GM18511 (cell line): Measurements from ENCODE around the gene AQP10.
"Not testable (repeated sequence)": the region's sequence is repeated elsewhere in the genome, so short reads cannot be mapped to it uniquely, and the experiment has no call there.

Experiments
- ATAC-seq: cut with Tn5 transposase; IDR thresholded peaks from one replicate; pipeline ENCODE4 v1.9.1; 2021; ENCODE audit warnings: mild to moderate bottlenecking, moderate library complexity; ENCODE audit not compliant: unreplicated experiment

Gene AQP10

DNA sequence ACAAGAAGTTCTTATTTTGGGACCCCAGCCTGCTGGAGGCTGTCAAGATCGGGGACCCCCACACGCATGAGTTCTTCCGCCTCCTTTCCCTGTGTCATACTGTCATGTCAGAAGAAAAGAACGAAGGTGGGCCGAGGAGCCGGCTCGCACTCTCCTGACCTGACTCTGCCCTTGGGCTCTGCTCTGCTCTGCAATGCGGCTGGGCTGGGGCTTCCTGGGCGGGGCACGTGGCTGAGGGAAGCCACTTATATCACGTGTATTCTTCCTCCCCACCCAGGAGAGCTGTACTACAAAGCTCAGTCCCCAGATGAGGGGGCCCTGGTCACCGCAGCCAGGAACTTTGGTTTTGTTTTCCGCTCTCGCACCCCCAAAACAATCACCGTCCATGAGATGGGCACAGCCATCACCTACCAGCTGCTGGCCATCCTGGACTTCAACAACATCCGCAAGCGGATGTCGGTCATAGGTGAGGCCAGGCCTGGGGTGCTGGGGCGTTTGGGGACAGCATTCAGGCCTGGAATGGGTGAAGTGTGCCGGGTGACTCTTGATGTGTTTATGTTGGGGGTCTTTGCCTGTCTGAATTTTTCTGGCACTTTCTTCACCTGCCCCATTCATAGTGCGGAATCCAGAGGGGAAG lies 22.1 kb downstream of the AQP10 start:
- ATAC-seq: no peak

DNA sequence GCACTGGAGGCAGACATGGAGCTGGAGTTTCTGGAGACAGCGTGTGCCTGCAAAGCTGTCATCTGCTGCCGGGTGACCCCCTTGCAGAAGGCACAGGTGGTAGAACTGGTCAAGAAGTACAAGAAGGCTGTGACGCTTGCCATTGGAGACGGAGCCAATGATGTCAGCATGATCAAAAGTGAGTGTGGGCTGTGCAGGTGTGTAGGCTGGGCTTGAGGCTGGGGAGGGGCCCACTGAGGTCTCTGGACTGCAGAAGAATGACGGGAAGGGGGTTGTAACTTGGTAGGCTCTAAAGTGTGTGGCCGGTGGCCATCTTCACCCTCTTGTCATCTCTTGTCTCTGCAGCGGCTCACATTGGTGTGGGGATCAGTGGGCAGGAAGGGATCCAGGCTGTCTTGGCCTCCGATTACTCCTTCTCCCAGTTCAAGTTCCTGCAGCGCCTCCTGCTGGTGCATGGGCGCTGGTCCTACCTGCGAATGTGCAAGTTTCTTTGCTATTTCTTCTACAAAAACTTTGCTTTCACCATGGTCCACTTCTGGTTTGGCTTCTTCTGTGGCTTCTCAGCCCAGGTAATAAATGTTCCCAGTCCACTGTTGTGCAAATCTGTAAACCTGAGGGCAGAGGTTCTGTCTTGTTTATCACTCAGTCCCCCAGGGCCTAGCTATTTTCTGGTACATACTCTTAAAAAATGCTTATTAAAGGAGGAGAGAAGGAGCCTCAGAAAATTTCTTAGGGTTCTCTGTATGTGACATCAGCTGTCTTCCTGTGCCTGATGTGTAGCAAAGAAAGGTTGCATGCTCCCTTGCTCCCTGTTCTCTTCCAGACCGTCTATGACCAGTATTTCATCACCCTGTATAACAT lies 24.3 kb downstream of the AQP10 start:
- no peak for ATAC-seq

GRCh38 chr1:154346276-154346917 lies 25.5 kb downstream of the AQP10 start:
- no peak for ATAC-seq

DNA sequence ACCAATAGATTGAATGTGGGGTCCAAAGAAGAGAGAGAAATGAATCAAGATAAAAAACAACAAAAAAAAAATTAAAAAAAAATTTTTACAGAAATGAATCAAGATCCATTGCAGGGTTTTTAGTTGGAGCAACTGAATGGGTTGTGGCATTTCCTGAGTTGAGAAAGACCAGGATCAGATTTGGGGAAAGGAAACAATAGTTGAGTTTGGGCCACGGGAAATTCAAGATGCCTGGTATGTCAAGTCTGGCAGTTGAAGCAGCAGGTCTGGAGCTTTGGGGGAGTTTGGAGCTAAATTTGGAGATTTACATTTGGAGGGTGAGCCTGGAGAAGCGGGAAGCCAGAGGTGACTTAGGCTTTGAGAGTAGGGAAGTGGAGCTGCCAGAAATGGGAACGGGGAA lies 27.1 kb downstream of the AQP10 start:
- ATAC-seq: no peak

DNA sequence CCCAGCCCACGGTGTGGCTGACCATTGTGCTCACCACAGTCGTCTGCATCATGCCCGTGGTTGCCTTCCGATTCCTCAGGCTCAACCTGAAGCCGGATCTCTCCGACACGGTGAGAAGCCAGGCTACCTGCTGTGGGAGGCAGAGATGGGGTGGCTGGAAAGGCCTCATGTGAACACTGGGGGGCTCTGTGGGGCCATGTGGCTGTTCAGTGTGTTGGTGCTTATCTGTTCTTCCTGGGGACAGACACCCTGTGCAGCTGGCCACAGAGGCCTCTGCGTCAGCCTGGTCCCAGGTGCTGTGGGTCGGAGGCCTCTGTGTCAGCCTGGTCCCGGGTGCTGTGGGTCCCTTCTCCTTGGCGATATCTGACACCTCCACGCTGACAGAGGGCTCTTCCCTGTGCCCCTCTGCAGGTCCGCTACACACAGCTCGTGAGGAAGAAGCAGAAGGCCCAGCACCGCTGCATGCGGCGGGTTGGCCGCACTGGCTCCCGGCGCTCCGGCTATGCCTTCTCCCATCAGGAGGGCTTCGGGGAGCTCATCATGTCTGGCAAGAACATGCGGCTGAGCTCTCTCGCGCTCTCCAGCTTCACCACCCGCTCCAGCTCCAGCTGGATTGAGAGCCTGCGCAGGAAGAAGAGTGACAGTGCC lies 27.7 kb downstream of the AQP10 start:
- no peak for ATAC-seq

GRCh38 chr1:154349121-154349520 lies 28.2 kb downstream of the AQP10 start:
- no peak for ATAC-seq

DNA sequence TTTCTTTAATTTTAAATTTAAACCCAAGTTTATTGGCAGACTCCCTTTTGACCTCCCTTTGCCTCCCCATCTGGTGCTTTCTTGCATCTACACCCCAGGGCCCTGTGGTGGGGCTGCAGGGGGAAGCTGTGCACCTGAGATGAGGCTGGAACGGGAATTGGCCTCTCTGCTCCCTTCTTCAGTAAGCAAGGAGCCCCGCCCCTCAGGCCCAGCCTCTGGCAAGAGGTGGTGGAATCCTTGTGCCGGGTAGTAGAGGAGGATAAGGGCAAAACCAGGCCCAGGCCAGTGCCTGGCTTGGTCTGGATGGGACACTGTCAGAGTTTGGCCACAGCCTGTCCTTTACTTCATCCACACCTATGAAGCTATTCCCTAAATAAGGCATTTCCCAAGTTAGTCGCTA lies 29.5 kb downstream of the AQP10 start:
- no peak for ATAC-seq

DNA sequence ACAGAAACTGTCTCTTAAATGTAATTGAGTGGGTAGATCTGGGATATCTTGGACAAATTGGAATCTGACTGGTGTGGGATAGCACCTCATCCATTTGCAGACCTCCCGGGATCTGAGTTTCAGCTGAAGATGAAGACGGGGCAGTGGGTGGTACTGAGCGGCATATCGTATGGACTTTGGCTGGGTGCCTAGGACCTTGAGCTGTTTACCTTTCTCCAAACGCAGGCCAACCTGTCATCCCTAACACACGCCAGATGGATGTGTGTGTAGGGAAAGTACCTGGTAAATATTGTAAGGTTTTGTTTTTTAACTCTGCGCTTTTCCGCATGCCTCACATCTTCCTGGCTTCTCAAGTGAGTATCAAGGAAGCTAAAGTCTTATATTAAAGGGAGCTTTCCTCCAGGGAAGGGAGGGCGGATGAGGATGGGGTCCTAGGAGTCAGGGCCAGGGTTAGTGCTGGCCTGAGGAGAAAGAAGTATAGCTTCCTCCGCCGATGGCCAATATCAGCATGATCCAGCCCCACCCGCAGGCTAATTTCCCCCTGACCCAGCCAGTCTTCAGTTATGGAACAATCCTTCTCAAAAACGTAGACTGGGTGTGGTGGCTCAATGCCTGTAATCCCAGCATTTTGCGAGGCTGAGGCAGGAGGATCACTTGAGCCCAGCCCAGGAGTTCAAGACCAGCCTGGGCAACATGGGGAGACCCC lies 30.6 kb downstream of the AQP10 start:
- no peak for ATAC-seq

GRCh38 chr1:154352245-154352580 lies 31.3 kb downstream of the AQP10 start:
- no peak for ATAC-seq

DNA sequence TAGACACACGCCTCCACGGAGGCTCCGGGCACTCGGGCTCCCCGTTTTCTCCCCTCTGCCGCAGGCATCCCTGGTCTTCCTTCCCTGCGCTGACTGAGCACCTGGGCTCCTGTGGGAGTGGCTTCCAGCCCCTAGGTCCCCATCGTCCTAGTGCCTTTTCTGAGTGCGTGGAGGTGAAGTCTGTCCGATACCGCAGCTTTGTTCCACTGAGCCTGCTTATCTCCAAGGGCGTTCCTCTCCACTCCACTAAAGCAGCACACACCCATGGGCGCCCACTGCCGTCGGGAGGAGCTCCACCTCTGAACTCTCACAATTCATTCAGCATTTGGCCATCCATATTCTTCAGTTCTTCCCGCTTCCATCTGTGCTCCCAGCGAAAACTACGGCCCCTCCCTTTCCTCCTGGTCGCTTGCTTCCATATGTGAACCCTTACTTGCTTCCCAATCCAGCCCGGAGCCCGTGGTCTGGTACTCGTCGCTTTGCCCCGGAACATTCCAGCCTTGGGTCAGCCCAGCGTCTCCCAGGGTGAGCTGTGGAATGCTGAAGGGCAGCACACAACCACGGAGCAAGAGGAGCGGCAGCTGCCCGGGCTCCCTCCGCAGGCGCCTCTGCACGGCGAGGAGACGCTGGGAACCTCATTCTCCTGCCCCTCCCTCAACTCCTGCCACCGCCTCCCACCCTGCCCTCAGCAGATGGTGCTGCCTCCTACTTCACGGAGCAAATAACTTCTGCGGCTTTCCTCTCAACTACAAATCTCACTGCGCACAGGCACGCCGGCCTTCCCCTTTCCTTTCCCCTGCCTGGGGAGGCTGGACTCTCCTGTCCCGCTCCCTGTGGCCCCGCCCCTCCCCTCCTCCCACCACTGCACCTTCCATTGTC lies 31.9 kb downstream of the AQP10 start:
- no peak for ATAC-seq

DNA sequence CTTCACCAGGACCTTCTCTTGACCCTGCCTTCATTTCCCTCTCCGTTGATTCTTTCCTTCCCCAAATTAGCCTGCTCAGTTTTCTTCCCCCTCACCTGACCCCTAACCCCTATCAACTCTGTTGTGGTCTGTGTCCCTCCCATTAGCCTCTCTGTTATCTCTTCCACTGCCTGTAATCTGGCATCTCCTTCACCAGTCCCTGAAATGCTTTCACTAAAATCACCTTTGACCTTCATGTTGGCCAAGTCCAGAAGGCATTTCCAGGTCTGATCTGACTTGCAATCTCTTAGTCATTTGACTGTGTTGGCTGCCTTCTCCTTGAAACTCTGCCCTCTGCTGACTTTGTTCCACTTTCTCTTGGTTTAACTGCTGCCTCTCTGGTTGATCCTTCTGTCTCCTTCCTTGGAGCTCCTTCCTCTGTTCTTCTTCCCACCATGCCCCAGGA lies 32.6 kb downstream of the AQP10 start:
- ATAC-seq: no peak

GRCh38 chr1:154353966-154354365 lies 33.1 kb downstream of the AQP10 start:
- ATAC-seq: no peak

- ATAC-seq: no peak
Measured at GRCh38 chr1:154358519-154358918, 37.6 kb downstream of the AQP10 start.

DNA sequence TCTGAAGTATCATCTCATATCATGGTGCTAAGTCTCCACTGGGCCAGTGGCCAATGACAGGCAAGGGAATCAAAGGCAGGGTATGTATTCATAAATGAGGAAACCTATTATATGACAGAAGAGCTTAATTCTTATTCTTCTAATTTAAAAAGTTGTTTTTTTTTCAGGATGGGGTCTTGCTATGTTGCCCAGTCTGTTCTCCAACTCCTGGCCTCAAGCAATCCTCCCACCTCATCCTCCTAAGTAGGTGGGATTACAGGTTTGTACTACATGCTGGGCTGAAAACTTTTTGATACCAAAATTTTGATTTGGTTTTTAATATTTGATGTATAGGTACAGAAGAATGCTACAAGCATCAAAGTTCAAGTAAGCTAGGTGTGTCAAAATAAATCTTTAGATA lies 39.4 kb downstream of the AQP10 start:
- ATAC-seq: no peak

DNA sequence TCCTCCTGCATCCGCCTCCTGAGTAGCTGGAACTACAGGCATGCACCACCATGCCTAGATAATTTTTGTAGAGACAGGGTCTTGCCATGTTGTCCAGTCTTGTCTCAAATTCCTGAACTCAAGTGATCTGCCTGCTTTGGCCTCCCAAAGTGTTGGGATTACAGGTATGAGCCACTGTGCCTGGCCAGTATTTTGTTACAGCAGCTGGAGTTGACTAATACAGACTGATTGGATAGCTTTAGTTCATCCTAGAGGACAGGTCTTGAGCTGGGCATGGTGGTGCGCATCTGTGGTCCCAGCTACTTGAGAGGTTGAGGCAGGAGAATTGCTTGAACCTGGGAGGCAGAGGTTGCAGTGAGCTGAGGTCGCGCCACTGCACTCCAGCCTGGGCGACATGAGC lies 40.0 kb downstream of the AQP10 start:
- not testable (repeated sequence) for ATAC-seq

GRCh38 chr1:154361357-154361756 lies 40.5 kb downstream of the AQP10 start:
- no peak for ATAC-seq

GRCh38 chr1:154371436-154371835 lies 50.5 kb downstream of the AQP10 start:
- ATAC-seq: no peak

GRCh38 chr1:154373777-154374357 lies 53.0 kb downstream of the AQP10 start:
- ATAC-seq: not testable (repeated sequence)
